Activated CD4-positive, alpha-beta T cell treated with anti-CD3 and anti-CD28 coated beads, Interleukin-2, amount 10 ng/mL, durations not matched to agents 7 days and 5 days (primary cell): ENCODE results near the gene GXYLT1. TPM values are rescaled to one million over a fixed set of nuclear protein-coding genes. Genes with fewer than 3 reads are reported as not detected.
A peak's percentile ranks its signal among the peaks of the same experiment; 100 is the strongest.
"Not testable (repeated sequence)": the region's sequence is repeated elsewhere in the genome, so short reads cannot be mapped to it uniquely, and the experiment has no call there.

Source experiments
- CTCF ChIA-PET: fragments of 350-600 bp; sonication (Branson Sonifier 250); formaldehyde crosslinking; loops from one replicate; lab custom pipeline; 2021; ENCODE audit warnings: antibody characterized with exemption; lab: Charles Lee
- POLR2A ChIA-PET: fragments of 350-600 bp; sonication (Branson Sonifier 250); formaldehyde crosslinking; loops from one replicate; lab custom pipeline; 2021; ENCODE audit warnings: antibody characterized with exemption; lab: Charles Lee
- DNase-seq: peaks from one replicate; pipeline ENCODE4 v3.0.0-alpha.2; 2020
- H3K27ac Mint-ChIP-seq: one replicate; pipeline ENCODE4 v1.8.0; 2021; ENCODE audit warnings: mild to moderate bottlenecking, moderate library complexity, mixed read lengths
- H3K27me3 Mint-ChIP-seq: one replicate; pipeline ENCODE4 v1.8.0; 2021; ENCODE audit warnings: mixed read lengths
- H3K36me3 Mint-ChIP-seq: one replicate; pipeline ENCODE4 v1.8.0; 2021; ENCODE audit warnings: low read depth, mixed read lengths
- H3K4me1 Mint-ChIP-seq: one replicate; pipeline ENCODE4 v1.8.0; 2021; ENCODE audit warnings: mixed read lengths
- H3K4me3 Mint-ChIP-seq: one replicate; pipeline ENCODE4 v1.8.0; 2021; ENCODE audit warnings: mild to moderate bottlenecking, moderate library complexity, mixed read lengths
- H3K9me3 Mint-ChIP-seq: one replicate; pipeline ENCODE4 v1.8.0; 2021; ENCODE audit warnings: mixed read lengths
- total RNA-seq, 2 experiments: library from RNA; stranded (reverse); gene quantifications; one replicate each; pipeline ENCODE4 v1.2.3, GENCODE V29; 2021

Gene GXYLT1
- 10 to 100 TPM in 1 of 2 experiments, 1 to 10 TPM in 1; 8.0 to 10.2 TPM for total RNA-seq

- Mint-ChIP-seq H3K36me3 (no peaks in the 10 kb centered on the region), H3K27me3 (peaks cover 2% of the 10 kb centered on the region), H3K4me3 (peak within 1 kb of the TSS; percentile 90), H3K4me1 (peaks cover 39% of the 10 kb centered on the region), H3K27ac (peak within 1 kb of the TSS; percentile 86), H3K9me3 (no peaks in the 10 kb centered on the region)
- peak; percentile 75 for DNase-seq
- ChIA-PET CTCF (interaction anchor here (0.8 to 2.4 kb wide), 4 partner anchors 10 to 25 kb away, joined by 3 to 8 read pairs (median 4); no protein-coding TSS in a partner anchor), POLR2A (no interaction called here)
Observed at GRCh38 chr12:42144408-42145196, at the start of gene GXYLT1. Gene GXYLT1 (minus strand): TSS chr12:42144874. CDS start chr12:42144646, 228 bp downstream.

GRCh38 chr12:42192686-42193085 is 48.0 kb upstream of the GXYLT1 start:
- Mint-ChIP-seq H3K4me3 (no peak overlapping the region), H3K36me3 (peaks cover 17% of the 10 kb centered on the region), H3K27me3 (no peaks in the 10 kb centered on the region), H3K27ac (no peak overlapping the region), H3K9me3 (no peaks in the 10 kb centered on the region), H3K4me1 (no peaks in the 10 kb centered on the region)
- ChIA-PET CTCF (interaction anchor here (1.1 kb wide), 1 partner anchor 107 kb away, joined by 5 read pairs; no protein-coding TSS in a partner anchor), POLR2A (no interaction called here)
- no peak for DNase-seq

- H3K36me3 Mint-ChIP-seq: peaks cover 16% of the 10 kb centered on the region
- ChIA-PET CTCF (interaction anchor here (1.1 kb wide), 1 partner anchor 107 kb away, joined by 5 read pairs; no protein-coding TSS in a partner anchor), POLR2A (no interaction called here)
- H3K4me3 Mint-ChIP-seq: no peak overlapping the region
- no peaks in the 10 kb centered on the region for H3K4me1 Mint-ChIP-seq
- no peaks in the 10 kb centered on the region for H3K27me3 Mint-ChIP-seq
- no peak for DNase-seq
- H3K27ac Mint-ChIP-seq: no peak overlapping the region
- no peaks in the 10 kb centered on the region for H3K9me3 Mint-ChIP-seq
Observed at GRCh38 chr12:42192258-42192657, 47.6 kb upstream of the GXYLT1 start.

- no peak overlapping the region for H3K27ac Mint-ChIP-seq
- H3K36me3 Mint-ChIP-seq: peaks cover 11% of the 10 kb centered on the region
- no peak overlapping the region for H3K4me3 Mint-ChIP-seq
- H3K27me3 Mint-ChIP-seq: no peaks in the 10 kb centered on the region
- DNase-seq: no peak
- ChIA-PET CTCF (no interaction called here), POLR2A (no interaction called here)
- no peaks in the 10 kb centered on the region for H3K4me1 Mint-ChIP-seq
- no peaks in the 10 kb centered on the region for H3K9me3 Mint-ChIP-seq
Observed at GRCh38 chr12:42190376-42190775, 45.7 kb upstream of the GXYLT1 start.

- CTCF ChIA-PET: interaction anchor here (1.1 to 1.2 kb wide), 2 partner anchors 8 to 20 kb away, joined by 3 to 5 read pairs; no protein-coding TSS in a partner anchor
- peaks cover 16% of the 10 kb centered on the region for H3K36me3 Mint-ChIP-seq
- H3K4me3 Mint-ChIP-seq, POLR2A ChIA-PET, H3K27me3 Mint-ChIP-seq, H3K27ac Mint-ChIP-seq, H3K9me3 Mint-ChIP-seq, H3K4me1 Mint-ChIP-seq, DNase-seq: not testable (repeated sequence)
Observed at GRCh38 chr12:42188275-42188674, 43.6 kb upstream of the GXYLT1 start.

- Mint-ChIP-seq H3K27me3 (no peaks in the 10 kb centered on the region), H3K9me3 (no peaks in the 10 kb centered on the region), H3K36me3 (peaks cover 17% of the 10 kb centered on the region), H3K27ac (no peak overlapping the region), H3K4me3 (no peak overlapping the region), H3K4me1 (no peaks in the 10 kb centered on the region)
- DNase-seq: no peak
- ChIA-PET CTCF (interaction anchor here (1.2 kb wide), 1 partner anchor 20 kb away, joined by 3 read pairs; no protein-coding TSS in a partner anchor), POLR2A (no interaction called here)
Observed at GRCh38 chr12:42187799-42188198, 43.1 kb upstream of the GXYLT1 start.

GRCh38 chr12:42186793-42187192 is 42.1 kb upstream of the GXYLT1 start:
- H3K9me3 Mint-ChIP-seq: no peaks in the 10 kb centered on the region
- CTCF ChIA-PET: no interaction called here

GRCh38 chr12:42182394-42182793 is 37.7 kb upstream of the GXYLT1 start:
- H3K9me3 Mint-ChIP-seq: no peaks in the 10 kb centered on the region
- ChIA-PET POLR2A (no interaction called here), CTCF (interaction anchor here (1.1 kb wide), 2 partner anchors 17 to 24 kb away, joined by 3 read pairs; no protein-coding TSS in a partner anchor)
- H3K4me1 Mint-ChIP-seq: peaks cover 2% of the 10 kb centered on the region
- H3K27me3 Mint-ChIP-seq: no peaks in the 10 kb centered on the region
- DNase-seq: no peak
- H3K4me3 Mint-ChIP-seq: no peak overlapping the region
- H3K36me3 Mint-ChIP-seq: peaks cover 14% of the 10 kb centered on the region
- H3K27ac Mint-ChIP-seq: no peak overlapping the region

More at GRCh38 chr12:42186793-42187192, 42.1 kb upstream of the GXYLT1 start:
- Mint-ChIP-seq H3K27ac (no peak overlapping the region), H3K36me3 (peaks cover 12% of the 10 kb centered on the region), H3K4me3 (no peak overlapping the region), H3K4me1 (peaks cover 2% of the 10 kb centered on the region), H3K27me3 (no peaks in the 10 kb centered on the region)
- POLR2A ChIA-PET: no interaction called here
- DNase-seq: no peak

GRCh38 chr12:42180990-42181596 is 36.4 kb upstream of the GXYLT1 start:
- no peak for DNase-seq
- POLR2A ChIA-PET: no interaction called here

GRCh38 chr12:42178101-42178500 is 33.4 kb upstream of the GXYLT1 start:
- no peak for DNase-seq
- CTCF ChIA-PET: interaction anchor here (1.0 kb wide), 1 partner anchor 8 kb away, joined by 4 read pairs; no protein-coding TSS in a partner anchor

More at GRCh38 chr12:42180990-42181596, 36.4 kb upstream of the GXYLT1 start:
- H3K4me1 Mint-ChIP-seq: peaks cover 2% of the 10 kb centered on the region
- CTCF ChIA-PET: interaction anchor here (1.1 to 1.4 kb wide), 2 partner anchors 13 to 16 kb away, joined by 3 to 4 read pairs; no protein-coding TSS in a partner anchor
- H3K9me3 Mint-ChIP-seq: no peaks in the 10 kb centered on the region
- H3K4me3 Mint-ChIP-seq: no peak overlapping the region
- H3K27ac Mint-ChIP-seq: no peak overlapping the region
- peaks cover 23% of the 10 kb centered on the region for H3K36me3 Mint-ChIP-seq
- no peaks in the 10 kb centered on the region for H3K27me3 Mint-ChIP-seq

GRCh38 chr12:42174978-42175377 is 30.3 kb upstream of the GXYLT1 start:
- H3K4me1 Mint-ChIP-seq: no peaks in the 10 kb centered on the region
- no peak overlapping the region for H3K27ac Mint-ChIP-seq
- no peaks in the 10 kb centered on the region for H3K9me3 Mint-ChIP-seq
- CTCF ChIA-PET: no interaction called here
- POLR2A ChIA-PET: no interaction called here
- no peak for DNase-seq
- H3K36me3 Mint-ChIP-seq: peaks cover 30% of the 10 kb centered on the region
- no peaks in the 10 kb centered on the region for H3K27me3 Mint-ChIP-seq
- H3K4me3 Mint-ChIP-seq: no peak overlapping the region

More at GRCh38 chr12:42178101-42178500, 33.4 kb upstream of the GXYLT1 start:
- no peaks in the 10 kb centered on the region for H3K27me3 Mint-ChIP-seq
- H3K27ac Mint-ChIP-seq: no peak overlapping the region
- no peaks in the 10 kb centered on the region for H3K9me3 Mint-ChIP-seq
- H3K4me3 Mint-ChIP-seq: no peak overlapping the region
- POLR2A ChIA-PET: no interaction called here
- peaks cover 29% of the 10 kb centered on the region for H3K36me3 Mint-ChIP-seq
- H3K4me1 Mint-ChIP-seq: peaks cover 2% of the 10 kb centered on the region

- no peaks in the 10 kb centered on the region for H3K9me3 Mint-ChIP-seq
- no peak overlapping the region for H3K4me3 Mint-ChIP-seq
- ChIA-PET POLR2A (no interaction called here), CTCF (no interaction called here)
- H3K36me3 Mint-ChIP-seq: peaks cover 33% of the 10 kb centered on the region
- no peak for DNase-seq
- H3K27me3 Mint-ChIP-seq: no peaks in the 10 kb centered on the region
- H3K27ac Mint-ChIP-seq: no peak overlapping the region
- H3K4me1 Mint-ChIP-seq: no peaks in the 10 kb centered on the region
Observed at GRCh38 chr12:42173961-42174521, 29.4 kb upstream of the GXYLT1 start.
